ENCODE measurements around the gene DAGLA. TPM values are rescaled to one million over a fixed set of nuclear protein-coding genes. Genes with fewer than 3 reads are reported as not detected.

Gene DAGLA
- total RNA-seq, 6 donors from 2014 or later, result 3.0 to 11.0 (median 8.0) TPM

DNA sequence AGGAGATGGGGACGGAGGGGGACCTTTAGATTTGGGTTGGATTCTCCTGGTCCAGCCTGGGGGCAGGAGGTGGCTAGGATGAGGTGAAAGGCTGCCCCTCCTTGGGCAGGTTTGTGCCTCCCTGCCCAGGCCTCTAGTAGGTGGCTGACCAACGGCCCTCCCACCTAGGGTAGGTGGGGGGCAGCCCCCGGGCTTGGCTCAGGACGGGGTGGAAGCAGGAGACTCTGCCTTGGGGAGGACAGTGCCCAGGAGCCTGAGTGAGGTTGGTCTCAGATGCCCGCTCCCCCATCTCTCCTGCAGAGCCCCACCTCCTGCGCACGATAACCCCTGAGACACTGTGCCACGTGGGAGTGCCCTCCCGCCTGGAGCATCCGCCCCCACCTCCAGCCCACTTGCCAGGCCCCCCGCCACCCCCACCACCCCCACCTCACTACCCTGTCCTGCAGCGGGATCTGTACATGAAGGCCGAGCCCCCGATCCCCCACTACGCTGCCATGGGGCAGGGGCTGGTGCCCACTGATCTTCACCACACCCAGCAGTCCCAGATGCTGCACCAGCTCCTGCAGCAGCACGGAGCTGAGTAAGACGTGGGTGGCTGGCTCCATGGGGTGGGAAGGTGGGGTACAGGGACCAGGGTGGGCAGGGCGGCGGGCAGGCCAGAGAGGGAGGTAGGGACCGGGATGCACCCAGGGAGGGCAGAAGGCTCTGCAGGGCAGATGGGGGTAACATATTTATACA, 89.9 kb downstream of the DAGLA start:
- TF ChIP-seq, protein P1, sequence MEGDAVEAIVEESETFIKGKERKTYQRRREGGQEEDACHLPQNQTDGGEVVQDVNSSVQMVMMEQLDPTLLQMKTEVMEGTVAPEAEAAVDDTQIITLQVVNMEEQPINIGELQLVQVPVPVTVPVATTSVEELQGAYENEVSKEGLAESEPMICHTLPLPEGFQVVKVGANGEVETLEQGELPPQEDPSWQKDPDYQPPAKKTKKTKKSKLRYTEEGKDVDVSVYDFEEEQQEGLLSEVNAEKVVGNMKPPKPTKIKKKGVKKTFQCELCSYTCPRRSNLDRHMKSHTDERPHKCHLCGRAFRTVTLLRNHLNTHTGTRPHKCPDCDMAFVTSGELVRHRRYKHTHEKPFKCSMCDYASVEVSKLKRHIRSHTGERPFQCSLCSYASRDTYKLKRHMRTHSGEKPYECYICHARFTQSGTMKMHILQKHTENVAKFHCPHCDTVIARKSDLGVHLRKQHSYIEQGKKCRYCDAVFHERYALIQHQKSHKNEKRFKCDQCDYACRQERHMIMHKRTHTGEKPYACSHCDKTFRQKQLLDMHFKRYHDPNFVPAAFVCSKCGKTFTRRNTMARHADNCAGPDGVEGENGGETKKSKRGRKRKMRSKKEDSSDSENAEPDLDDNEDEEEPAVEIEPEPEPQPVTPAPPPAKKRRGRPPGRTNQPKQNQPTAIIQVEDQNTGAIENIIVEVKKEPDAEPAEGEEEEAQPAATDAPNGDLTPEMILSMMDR (IDR thresholded peaks at IDR 0.05), result no peak
- no peak for TF ChIP-seq EP300 (IDR thresholded peaks at IDR 0.05)
- TF ChIP-seq POLR2A (IDR thresholded peaks at IDR 0.05), result no peak
- TF ChIP-seq POLR2AphosphoS5 (IDR thresholded peaks at IDR 0.05), result no peak
- Histone ChIP-seq H3K27ac (peak overlapping the region in 3 of 4 donors; percentile 12 to 70 (median 63)), H3K4me3 (no peak overlapping the region), H3K36me3 (no peaks in the 10 kb centered on the region), H3K4me1 (peaks cover 0 to 11% (median 7%) of the 10 kb centered on the region in 4 donors), H3K27me3 (no peaks in the 10 kb centered on the region), H3K9me3 (no peaks in the 10 kb centered on the region)
- WGBS, 2 donors, result 88 to 94% methylated on average over 6 to 20 of the region's 20 CpGs
- DNase-seq, result peak in 1 of 2 donors; percentile 45
- no peak for ATAC-seq (ENCODE audit: low FRiP score in 2 of 2)

DNA sequence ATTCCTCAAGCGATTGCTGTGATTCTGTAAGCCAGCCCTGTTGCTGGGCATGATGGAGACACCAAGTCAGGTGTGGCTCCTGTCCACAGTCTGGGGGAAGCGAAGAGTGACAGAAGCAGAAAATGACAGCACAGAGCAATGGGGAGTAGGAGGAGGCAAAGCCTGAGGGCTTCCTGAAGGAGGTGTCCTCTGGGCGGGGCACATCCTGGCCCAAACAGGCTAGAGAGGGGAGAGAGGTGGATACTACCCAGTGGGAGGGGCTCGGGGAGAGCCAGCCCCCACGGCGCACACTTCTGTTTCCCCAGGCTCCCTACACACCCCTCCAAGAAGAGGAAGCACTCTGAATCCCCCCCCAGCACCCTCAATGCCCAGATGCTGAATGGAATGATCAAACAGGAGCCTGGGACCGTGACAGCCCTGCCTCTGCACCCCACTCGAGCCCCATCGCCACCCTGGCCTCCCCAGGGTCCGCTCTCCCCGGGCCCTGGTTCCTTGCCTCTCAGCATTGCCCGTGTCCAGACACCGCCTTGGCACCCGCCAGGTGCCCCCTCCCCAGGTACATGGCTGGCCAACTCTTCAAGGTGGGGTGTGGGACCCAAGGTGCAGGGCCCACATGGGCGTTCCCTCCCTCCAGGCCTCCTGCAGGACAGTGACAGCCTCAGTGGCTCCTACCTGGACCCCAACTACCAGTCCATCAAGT, 91.2 kb downstream of the DAGLA start:
- no peaks in the 10 kb centered on the region for H3K36me3 ChIP-seq
- TF ChIP-seq POLR2A (IDR thresholded peaks at IDR 0.05), result no peak
- TF ChIP-seq, protein P1 (IDR thresholded peaks at IDR 0.05), result no peak
- TF ChIP-seq EP300 (IDR thresholded peaks at IDR 0.05), result no peak
- no peak for TF ChIP-seq POLR2AphosphoS5 (IDR thresholded peaks at IDR 0.05)
- peaks cover 0 to 11% (median 7%) of the 10 kb centered on the region in 4 donors for H3K4me1 ChIP-seq
- no peaks in the 10 kb centered on the region for H3K9me3 ChIP-seq
- H3K27me3 ChIP-seq, result no peaks in the 10 kb centered on the region
- 80 to 87% methylated on average over 12 to 15 of the region's 15 CpGs for WGBS, 2 donors
- DNase-seq, result no peak
- peak overlapping the region in 2 of 4 donors; percentile 24 to 42 for H3K27ac ChIP-seq
- ATAC-seq (ENCODE audit: low FRiP score in 2 of 2), result no peak
- H3K4me3 ChIP-seq, result no peak overlapping the region

DNA sequence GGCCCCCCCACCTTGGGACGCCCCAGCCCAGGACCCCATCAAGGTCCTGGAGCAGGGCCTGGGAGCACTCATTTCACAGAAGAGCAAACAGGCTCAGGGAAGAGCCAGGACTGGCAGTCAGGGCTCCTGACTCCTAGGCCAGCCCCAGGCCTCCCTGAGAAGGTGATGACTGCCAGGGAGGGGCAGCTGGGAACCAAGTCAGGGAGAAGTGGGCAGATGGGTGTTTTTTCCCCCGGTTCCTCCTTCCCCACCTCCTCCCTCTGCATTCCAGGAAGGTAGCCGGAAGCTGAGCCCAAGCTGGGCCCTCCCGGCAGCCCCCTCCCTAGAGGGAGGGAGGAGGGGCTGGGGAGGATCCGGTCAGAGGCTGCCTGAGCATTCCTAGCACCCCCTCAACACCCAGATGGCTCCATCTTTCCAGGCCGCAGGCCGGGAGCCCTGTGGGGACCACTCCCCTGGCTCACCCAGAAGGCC, 91.8 kb downstream of the DAGLA start:
- H3K27me3 ChIP-seq, result no peaks in the 10 kb centered on the region
- no peaks in the 10 kb centered on the region for H3K36me3 ChIP-seq
- TF ChIP-seq, protein P1 (IDR thresholded peaks at IDR 0.05), result no peak
- TF ChIP-seq POLR2A (IDR thresholded peaks at IDR 0.05), result no peak
- TF ChIP-seq POLR2AphosphoS5 (IDR thresholded peaks at IDR 0.05), result no peak
- no peak for TF ChIP-seq EP300 (IDR thresholded peaks at IDR 0.05)
- no peak overlapping the region for H3K4me3 ChIP-seq
- peaks cover 2 to 15% (median 9%) of the 10 kb centered on the region in 4 donors for H3K4me1 ChIP-seq
- no peaks in the 10 kb centered on the region for H3K9me3 ChIP-seq
- H3K27ac ChIP-seq, result peak overlapping the region in 3 of 4 donors; percentile 24 to 42 (median 26)
- no peak for ATAC-seq (ENCODE audit: low FRiP score in 2 of 2)
- DNase-seq, result no peak
- 60 to 78% methylated on average over 4 to 5 of the region's 7 CpGs for WGBS, 2 donors

DNA sequence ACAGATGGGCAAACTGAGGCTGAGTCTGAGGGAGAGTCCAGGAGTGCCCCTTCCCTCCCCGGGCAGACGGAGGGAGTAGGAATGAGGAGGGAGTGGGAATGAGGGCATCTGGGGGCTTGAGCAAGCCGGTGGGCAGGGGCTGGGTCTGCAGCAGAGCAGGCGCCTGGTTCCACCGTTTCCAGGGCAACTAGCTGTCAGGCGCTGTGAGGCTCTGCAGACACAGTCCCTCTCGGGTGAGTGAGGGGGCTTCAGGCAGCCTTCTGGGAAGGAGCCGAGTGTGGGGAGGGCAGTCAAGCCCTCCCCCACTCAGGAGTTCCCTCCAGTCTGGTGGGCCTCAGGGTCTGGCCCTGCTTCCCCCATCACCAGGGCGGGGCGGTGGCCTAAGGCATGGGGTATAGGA, 93.2 kb downstream of the DAGLA start:
- peaks cover 9 to 26% (median 18%) of the 10 kb centered on the region in 4 donors for H3K4me1 ChIP-seq
- H3K27ac ChIP-seq, result no peak overlapping the region
- TF ChIP-seq, protein P1 (IDR thresholded peaks at IDR 0.05), result no peak
- TF ChIP-seq POLR2AphosphoS5 (IDR thresholded peaks at IDR 0.05), result no peak
- TF ChIP-seq POLR2A (IDR thresholded peaks at IDR 0.05), result no peak
- no peak for TF ChIP-seq EP300 (IDR thresholded peaks at IDR 0.05)
- no peak for ATAC-seq (ENCODE audit: low FRiP score in 2 of 2)
- DNase-seq, result no peak
- H3K27me3 ChIP-seq, result no peaks in the 10 kb centered on the region
- no peaks in the 10 kb centered on the region for H3K9me3 ChIP-seq
- H3K36me3 ChIP-seq, result no peaks in the 10 kb centered on the region
- no peak overlapping the region for H3K4me3 ChIP-seq
- 40 to 82% methylated on average over 1 to 10 of the region's 10 CpGs for WGBS, 2 donors
